SW 1271 (cell line): Measurements from ENCODE around the gene BIK.
"Not testable (repeated sequence)": the region's sequence is repeated elsewhere in the genome, so short reads cannot be mapped to it uniquely, and the experiment has no call there.

Experiments
- DNase-seq, 2 experiments: peaks; one replicate each; lab custom pipeline; 2025; lab: John Stamatoyannopoulos, UW

Gene BIK

DNA sequence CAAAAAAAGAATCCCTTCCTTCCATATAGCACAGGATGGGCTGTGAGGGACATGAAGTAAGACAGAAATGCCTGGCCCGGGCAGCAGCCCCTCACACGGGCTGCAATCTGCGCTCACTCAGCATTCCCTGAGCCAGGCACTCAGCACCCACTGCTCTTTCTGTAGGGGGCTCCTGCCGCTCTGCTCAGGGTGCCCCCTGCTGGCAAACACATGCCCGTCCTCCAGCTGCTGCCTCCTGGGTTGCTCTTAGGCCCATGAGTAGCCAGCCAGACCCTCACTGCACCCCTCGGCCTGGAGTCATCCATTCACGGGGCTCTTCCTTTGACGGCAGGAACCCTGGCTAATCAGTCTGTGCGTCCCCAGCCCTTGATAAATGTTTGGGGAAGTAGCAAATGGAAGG is 25.7 kb downstream of the BIK start:
- DNase-seq: no peak

DNA sequence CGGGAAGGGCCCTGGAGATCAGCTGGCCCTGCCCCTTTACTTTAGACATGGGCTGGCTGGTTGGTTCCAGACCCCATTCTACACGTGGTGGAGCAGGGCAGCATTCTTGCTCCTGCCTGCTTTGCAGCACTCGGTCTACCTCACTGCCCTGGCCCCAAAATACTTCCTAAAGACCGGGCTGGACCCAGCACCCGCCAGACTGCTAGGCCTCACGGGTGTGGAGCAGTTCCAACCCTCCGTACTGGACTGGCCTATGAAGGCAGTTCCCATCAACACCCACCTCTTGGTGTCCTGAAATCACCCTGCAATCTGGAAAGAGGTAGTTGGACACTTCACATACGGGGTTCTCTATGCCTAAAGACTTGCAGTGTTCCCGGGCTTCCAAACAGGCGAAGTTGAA is 26.3 kb downstream of the BIK start:
- DNase-seq: no peak

DNA sequence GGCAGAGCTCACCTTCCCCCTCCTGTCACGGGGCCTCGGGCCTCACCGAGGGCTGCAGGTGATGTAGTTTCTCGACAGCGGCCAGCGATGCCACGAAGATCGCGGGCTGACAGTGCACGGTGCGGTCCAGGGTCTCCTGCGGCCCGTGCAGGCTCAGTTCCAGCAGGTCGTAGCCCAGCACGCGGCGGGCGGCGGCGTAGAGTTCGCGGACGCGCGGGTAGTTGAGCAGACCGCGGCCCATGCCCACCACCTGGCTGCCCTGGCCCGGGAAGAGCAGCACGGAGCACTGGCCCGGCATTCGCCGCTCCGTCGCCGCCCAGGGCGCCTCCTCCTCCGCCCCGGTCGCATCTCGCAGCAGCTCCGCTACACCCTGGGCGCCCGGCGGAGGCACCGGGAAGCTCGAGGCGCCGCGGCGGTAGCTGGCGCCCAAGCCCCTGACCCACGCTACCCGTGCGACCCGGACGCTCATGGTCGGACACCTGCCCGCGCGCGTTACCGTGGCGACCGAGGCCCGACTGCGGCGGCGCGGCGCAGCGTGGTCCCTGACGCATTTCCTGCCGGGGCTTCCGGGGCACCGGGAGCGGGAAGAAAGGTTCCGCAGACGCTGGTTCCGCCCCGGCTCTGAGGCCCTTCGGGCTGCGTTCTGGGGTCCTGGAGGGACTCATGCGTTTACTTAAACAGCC is 32.5 kb downstream of the BIK start, which contains the start of gene MCAT:
MCAT (minus strand) TSS at position 519 of the 683 bp plus-strand sequence; CDS start at position 469, 50 bp downstream.
- DNase-seq: peak; percentile 33 to 51

DNA sequence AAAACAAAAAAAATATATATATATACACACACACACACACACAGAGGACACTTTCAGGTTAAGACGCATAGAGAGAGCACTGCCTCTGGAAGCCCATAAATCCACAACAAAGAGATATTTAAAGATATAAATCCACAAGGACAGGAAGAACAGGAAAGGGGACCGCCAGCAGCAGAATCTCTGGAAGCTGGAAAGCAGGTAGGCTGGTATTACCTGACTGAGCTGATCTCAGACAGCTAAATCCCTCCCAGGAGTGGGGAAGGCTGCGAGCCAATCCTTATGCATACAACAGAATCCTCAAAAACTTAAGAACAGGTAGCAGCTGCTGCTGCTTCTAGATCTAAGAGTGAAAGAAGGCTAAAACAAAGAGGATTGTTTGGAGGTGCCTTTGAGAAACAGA is 34.4 kb downstream of the BIK start:
- DNase-seq: no peak

DNA sequence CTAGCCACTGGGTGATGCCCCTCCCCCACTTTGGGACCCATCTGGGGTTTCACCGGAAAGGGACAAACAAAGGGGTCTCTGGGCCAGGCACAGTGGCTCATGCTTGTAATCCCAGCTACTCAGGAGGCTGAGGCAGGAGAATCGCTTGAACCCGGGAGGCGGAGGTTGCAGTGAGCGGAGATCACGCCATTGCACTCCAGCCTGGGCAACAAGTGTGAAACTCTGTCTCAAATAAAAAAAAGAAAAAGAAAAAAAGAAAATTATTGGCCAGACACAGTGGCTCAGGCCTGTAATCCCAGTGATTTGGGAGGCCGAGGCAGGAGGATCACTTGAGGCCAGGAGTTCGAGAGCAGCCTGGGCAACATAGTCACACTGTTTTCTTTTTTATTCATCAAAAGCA is 34.8 kb downstream of the BIK start:
- DNase-seq: not testable (repeated sequence)

DNA sequence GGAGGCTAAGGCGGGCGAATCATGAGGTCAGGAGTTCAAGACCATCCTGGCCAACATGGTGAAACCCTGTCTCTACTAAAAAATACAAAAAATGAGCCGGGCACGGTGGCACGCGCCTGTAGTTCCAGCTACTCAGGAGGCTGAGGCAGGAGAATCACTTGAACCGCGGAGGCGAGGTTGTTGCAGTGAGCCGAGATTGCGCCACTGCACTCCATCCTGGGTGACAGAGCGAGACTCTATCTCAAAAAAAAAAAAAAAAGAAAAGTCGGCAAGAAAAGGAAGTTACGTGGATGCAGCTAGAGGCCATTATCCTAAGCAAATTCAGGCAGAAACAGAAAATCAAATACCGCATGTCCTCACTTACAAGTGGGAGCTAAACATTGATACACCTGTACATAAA is 35.8 kb downstream of the BIK start:
- DNase-seq: not testable (repeated sequence)

DNA sequence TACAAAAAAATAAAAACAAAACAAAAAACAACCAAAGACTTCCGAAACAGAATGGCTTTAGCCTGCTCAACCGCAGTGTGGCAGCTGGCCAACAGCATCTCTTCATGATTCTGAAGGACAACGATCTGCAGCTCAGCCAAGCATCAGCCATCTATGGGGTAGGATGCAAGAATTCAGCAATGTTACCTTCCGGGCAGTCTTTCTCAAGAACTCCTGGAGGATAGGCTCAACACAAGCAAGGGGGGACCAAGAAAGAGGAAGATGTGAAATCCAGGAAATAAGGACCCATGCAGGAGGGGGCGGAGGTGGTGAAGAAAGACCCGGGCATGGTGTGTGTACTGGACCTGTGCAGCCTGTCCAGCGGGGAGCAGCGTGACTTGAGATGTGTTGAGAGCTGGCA is 37.3 kb downstream of the BIK start:
- no peak for DNase-seq

DNA sequence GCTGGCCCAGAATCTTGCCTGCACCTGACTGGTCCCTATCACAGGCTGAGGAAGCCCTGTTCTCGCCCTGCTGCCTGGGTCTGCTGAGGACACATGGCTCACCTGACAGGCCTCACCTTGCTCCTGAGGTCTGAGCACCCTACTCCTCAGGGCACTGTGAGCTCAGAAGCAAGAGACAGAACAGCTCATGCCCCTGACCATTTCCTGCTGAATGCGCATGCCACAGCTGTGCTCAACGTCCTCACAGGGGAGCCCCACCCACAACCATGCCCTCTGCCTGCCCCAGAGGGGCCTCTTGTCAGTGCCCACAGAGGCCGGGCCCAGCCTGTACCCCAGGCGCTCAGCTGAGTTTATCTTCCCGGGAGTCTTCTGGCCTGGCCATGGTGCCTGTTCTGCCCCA is 38.0 kb downstream of the BIK start:
- no peak for DNase-seq

DNA sequence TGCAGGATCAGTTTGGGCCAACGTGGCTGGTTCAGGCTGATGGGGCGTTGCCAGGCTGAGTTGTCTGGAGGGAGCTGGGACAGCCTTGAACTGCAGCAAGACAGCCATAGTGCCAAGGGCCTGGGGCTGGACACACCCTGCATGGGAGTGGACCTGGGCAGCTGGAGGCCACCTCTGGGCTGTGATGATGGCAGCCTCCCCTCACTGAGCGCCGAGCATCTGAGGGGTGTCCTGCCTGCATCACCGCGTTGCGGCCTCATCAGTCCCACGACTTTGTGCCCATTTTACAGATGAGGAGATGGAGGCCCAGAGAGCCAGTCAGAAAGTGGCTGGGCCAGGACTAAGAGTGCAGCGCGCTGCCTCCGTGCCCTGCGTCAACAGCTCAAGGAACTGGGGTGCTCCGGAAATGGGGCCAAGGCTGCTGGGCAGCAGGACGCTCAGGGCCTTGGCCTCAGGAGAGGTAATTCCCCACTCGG is 40.2 kb downstream of the BIK start:
- DNase-seq: no peak

DNA sequence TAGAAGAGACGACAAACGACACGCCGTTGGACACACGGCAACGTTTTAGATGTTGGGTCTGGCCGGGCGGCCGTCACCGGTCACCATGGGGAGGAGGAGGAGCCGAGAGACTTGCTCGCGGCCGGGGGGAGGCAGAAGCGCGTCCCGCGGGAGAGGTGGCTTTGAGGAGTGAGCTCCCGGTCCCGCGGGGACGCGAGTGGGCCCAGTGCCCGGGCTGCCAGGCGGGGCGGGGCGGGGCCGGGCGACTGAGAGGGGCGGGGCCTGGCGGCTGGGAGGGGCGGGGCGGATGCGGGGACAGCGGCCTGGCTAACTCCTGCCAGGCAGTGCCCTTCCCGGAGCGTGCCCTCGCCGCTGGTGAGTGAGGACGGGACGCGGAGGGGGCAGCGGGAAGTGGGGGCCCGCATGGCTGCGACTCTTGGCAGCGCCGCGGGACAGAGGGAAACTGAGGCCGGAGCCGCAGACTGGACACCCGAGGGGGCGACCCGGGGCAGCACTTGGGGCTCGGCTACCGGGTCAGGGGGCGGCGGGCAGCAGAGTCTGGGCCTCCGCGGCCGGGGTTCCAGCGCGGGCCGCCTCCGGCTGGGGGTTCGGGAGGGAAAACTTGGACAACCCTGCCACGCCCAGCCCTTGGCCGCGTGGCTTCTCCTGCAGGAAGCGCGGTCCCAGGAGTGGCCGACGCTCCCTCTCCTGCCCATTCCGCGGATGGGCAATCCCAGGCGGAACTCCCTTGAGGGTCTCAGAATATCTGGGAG is 40.9 kb downstream of the BIK start, which contains the start of gene TSPO:
TSPO (plus strand) TSS at position 309 of the 752 bp plus-strand sequence. CDS start 7,680 bp downstream, outside the sequence.
- peak in 1 of 2 experiments; percentile 38 for DNase-seq

DNA sequence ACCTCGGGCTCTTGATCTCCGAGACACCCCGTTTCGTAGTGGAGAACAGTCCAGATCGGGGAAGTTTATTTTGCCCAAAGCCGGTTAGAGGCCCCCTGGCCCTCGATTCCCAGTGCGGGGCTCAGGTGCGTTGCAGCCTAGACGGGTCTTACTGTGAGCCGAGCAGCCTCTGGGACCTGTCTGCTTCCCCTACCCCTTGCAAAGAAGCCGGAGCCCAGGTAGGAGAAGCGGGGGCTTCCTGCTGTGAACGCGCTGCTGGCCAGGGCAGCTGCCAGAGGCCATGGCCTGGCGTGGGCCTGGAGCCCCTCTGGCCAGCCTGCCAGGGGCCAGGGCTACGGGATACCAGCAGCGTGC is 41.4 kb downstream of the BIK start:
- DNase-seq: no peak

DNA sequence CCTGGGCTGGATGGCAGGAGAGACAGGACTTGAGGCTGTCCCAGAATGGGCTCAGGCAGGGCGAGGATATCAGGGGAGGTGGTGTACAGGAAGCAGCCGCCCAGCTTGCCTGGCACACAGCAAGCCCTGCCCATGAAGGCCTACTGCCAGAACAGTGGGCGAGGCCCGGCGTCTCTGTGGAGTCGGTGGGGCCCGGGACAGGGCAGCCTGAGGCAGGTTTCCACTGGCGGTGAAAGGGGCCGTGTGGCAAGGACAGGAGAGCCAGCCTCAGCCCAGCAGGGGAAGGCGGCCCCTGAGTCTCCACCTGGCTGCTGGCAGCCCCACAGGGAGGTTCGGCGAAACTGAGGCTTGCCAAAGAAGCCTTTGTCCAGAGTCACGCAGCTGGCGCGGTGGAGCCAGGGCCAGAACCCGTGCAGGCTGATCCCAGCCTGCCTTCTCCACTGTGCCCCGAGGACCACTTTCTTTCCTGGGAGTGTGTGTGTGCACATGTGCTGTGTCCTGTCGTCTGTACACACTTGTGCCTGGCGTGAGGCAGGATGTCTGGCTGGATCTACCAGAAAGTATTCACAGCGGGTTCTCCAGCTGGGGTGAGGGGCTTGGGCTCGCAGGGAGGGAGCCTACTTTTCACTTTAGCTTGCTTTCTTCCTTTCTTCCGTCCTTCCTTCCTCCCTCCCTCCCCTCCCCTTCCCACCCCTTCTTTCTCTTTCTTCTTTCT is 42.0 kb downstream of the BIK start:
- DNase-seq: peak; percentile 34 to 45

DNA sequence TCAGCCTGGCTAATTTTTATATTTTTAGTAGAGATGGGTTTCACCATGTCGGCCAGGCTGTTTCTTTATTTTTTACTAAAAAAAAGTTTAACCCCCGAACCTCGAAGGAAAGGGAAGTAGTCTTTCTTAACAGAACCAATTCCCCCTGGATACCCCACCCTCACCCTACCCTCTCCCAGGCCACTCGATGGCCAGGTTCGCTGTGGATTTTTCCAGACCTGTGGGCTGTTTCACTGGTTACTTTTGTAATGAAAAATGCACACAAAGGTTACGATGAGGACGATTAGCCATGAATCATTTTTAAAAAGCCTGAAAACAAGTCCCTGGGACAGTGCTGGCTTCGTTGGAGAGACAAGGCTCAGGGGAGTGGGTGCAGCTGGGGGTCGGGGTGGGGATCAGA is 43.3 kb downstream of the BIK start:
- DNase-seq: no peak

DNA sequence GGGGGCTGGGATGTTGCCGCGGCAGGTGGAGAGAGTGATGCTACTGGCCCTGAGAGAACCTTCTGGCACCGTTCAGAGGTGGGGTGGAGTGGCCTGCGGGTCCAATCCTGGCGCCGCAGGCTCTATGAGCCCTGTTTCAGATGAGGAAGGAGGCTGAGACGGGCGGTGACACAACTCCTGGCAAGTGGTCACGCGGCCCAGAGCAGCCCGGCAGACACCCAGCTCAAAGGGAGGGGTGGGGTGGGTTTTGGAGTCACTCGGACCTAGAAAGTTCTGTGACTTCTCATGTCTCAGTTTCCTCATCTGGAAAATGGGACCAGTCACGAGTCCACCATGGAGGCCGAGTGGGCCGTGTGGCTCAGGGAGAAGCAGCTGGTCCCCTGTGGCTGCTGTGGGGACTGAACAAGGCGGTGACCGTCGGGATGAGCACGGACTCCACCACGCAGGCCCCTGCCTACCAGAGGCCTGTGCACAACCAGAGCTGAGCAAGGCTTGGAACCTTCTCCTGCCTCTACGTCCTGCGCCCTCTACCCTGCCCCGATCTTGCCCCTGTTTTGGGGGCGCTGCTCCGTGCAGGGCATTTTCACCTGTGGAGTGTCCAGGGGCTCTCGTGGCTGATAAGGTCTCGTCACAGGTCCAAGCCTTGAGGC is 44.5 kb downstream of the BIK start:
- no peak for DNase-seq

DNA sequence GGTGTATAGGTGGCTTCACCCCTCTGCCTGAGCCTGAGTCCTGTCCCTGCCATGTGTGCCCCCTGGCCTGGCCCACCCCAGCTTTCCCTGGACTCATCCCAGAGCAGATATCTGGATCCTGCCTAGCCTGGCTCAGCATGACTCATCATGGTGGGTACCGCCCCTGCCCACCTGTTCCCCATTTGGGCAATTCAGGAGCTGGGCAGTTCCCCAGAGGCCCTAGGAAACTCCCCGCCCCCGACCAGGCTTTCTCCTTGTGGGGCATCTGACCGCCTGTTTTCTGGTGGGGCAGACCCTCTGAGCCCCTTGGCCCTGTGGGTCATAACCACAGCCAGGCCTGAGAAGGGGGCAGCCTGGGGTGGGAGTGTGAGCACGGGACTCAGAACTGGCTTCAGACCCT is 45.2 kb downstream of the BIK start:
- DNase-seq: no peak

DNA sequence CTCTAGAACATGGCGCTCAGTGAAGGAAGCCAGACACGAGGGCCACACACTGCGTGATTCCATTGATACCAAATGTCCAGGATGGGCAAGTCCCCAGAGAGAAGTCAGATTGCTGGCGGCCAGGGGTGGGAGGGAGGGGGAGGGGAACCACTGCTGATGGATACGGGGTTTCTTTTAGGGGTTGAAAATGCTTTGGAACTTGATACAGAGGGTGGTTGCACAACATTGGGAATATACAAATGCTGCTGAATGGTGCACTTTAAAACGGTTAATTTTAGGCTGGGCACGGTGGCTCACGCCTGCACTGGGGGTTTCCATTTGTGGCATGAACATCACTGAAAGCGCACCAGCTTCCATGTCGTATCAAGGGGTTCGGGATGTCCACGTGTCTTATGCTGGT is 45.9 kb downstream of the BIK start:
- no peak for DNase-seq

DNA sequence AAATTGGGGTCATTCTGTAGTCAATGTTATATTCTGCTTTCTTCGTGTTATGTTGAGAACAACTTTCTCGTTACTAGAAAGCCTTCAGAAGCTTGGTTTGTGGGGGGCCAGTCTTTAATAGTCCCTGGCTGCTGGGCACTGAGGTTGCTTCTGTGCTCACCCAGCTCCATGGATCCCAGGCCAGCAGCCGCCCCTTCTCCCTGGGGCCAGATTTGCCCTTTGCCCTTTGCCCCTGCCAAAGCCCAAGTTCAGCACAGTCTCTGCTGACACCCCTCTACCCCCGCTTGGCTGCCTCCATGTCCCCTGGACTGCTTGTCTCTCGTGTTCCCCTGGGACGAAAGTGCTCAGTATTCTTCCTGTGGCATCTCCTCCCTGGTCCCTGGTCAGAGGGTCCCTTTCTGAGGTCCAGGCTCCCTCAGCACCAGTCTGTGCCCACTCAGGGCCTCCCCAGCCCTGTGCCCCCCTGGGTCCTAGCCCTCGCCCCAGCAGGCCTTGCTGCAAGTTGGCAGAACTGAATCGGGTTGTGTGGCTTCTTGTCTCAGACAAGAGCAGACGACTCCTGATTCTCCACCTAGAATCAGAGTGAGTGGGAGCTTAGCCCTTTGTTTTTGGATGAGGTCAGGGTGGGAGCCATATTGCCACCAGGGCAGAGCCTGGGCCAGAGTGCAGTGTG is 47.5 kb downstream of the BIK start:
- DNase-seq: no peak

DNA sequence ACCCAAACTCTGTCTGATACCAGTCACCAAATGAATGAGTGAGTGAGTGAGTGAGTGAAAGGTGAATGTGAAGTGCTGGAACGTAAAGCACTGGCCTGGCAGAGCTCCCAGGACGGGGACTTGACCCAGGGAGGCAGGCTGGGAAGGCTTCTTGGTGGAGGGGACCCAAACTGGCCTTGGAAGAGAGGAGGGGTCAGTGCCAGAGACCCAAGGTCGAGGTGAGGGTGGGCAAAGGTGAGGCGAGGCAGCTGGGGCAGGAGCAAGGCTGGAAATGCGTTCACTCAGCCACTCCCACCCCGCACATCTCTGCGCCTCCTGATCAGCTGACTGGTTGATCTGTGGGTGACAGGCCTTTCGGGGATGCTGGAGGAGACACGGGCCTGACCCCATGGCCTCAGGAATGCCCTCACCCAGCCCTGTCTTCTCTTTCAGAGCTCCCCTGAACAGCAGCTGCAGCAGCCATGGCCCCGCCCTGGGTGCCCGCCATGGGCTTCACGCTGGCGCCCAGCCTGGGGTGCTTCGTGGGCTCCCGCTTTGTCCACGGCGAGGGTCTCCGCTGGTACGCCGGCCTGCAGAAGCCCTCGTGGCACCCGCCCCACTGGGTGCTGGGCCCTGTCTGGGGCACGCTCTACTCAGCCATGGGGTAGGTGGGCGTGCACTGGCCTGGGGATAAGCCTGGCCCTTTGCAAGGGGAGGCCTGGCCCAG is 48.4 kb downstream of the BIK start:
- no peak for DNase-seq

DNA sequence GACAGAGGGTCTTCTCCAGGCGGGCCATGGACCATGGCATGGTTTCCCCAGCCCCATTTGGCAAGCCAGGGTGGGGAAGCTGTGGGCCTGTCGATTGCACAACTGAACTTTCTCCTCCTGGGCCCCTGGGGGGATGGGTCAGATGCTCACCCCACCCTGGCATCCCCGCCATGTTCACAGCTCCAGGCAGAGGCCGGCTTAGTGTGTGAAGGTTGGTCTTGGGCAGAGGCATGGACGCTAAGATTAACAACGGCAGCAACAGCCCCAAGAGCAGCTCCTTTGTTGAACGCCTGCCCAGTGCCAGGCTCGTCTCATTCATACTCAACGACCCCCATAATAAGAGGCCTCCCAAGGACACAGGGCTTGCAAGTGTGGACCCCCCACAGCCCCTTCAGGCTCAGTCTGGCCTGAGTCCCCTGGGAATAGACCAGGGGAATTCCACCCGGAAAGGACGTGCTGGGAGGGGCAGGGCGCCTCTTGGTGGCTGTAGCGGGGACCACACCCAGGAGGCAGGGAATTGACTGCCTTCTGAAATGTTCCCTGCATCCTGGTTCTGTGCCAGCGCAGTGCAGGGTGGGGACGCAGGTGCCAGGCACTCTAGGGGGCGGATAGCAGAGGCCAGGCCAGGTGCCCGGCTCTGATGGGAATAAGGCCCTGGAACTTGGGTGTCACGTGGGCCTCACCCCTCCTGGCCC is 49.1 kb downstream of the BIK start:
- no peak for DNase-seq

DNA sequence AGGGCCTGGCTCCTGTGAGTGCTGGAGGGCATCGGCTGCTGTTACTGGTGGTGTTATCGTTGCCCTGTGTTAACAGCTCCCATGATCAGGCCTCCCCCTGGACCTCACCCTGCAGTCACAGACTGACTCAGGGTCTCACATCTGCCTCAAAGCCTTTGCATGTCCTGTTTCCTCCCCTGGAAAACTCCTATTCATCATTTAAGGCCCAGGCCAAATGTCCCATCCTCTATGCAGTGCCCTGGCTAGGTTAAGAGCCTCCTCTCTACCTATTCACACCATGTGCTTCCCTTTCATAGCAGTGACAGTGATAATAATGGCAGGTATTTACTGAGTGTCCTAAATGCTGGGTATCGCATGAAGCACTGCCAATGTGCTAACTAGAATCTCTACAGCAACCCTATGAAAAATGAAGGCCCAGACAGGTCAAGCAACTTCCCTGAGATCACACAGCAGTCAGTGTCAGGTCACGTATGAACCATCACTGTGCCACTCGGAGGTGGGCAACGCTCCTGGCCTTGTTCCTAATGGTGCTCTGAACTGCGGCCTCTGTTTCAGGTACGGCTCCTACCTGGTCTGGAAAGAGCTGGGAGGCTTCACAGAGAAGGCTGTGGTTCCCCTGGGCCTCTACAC is 50.1 kb downstream of the BIK start:
- no peak for DNase-seq
